Panc1 (cell line): ENCODE measurements around the gene TCTN3. TPM values are rescaled to one million over a fixed set of nuclear protein-coding genes. Genes with fewer than 3 reads are reported as not detected.

Experiments used
- ATAC-seq: fragments of 200-7000 bp; cut with Tn5 transposase; 2 replicates; pipeline ENCODE4 v1.9.1; 2020; ENCODE audit warnings: mild to moderate bottlenecking, moderate library complexity
- BruUV-seq: library from RNA; stranded (reverse); fragments of 400-500 nt; replicated peaks from 2 replicates; lab custom pipeline; 2021; lab: Mats Ljungman, UMichigan
- CTCF ChIA-PET: fragments of 300-600 bp; sonication (Branson Sonifier 250); formaldehyde crosslinking; loops from one replicate; lab custom pipeline; 2022; ENCODE audit warnings: antibody characterized with exemption; lab: Charles Lee
- POLR2A ChIA-PET: fragments of 300-600 bp; sonication (Branson Sonifier 250); formaldehyde crosslinking; loops from one replicate; lab custom pipeline; 2022; ENCODE audit warnings: antibody characterized with exemption; lab: Charles Lee
- DNase-seq: peaks from one replicate; pipeline ENCODE4 v3.0.0-alpha.2; 2010; ENCODE audit warnings: low read depth, low spot score
- H3K27ac ChIP-seq: 2 replicates; pipeline ENCODE4 v1.5.1; 2011; ENCODE audit warnings: mild to moderate bottlenecking, low read length, inconsistent platforms
- H3K27me3 ChIP-seq: fragments of 200-500 bp; sonication (Bioruptor generic); 2 replicates; pipeline ENCODE4 v1.6.0; 2014; ENCODE audit warnings: low read length, inconsistent platforms; ENCODE audit not compliant: control insufficient read depth, insufficient read depth
- H3K36me3 ChIP-seq: fragments of 200-500 bp; sonication (Bioruptor generic); 2 replicates; pipeline ENCODE4 v1.5.1; 2014; ENCODE audit warnings: inconsistent platforms, mild to moderate bottlenecking, low read length, moderate library complexity; ENCODE audit not compliant: control insufficient read depth, insufficient read depth
- H3K4me1 ChIP-seq: 2 replicates; pipeline ENCODE4 v1.5.1; 2011; ENCODE audit warnings: inconsistent platforms, mild to moderate bottlenecking, low read length, moderate library complexity; ENCODE audit not compliant: control insufficient read depth, insufficient read depth
- H3K4me3 ChIP-seq, 2 experiments: 2 replicates each; pipeline ENCODE4 v1.5.1; 2011 to 2012; ENCODE audit warnings: low read depth in 2 of 2, low read length in 2 of 2, mild to moderate bottlenecking in 2 of 2, inconsistent platforms in 1 of 2, moderate library complexity in 1 of 2
- H3K9me3 ChIP-seq: fragments of 200-500 bp; sonication (Bioruptor generic); 2 replicates; pipeline ENCODE4 v1.5.1; 2014; ENCODE audit warnings: low read depth, mild to moderate bottlenecking, inconsistent platforms, low read length, moderate library complexity; ENCODE audit not compliant: control insufficient read depth, insufficient read depth
- POLR2AphosphoS5 ChIP-seq: IDR thresholded peaks from 2 replicates; pipeline ENCODE4 v1.6.1; 2012; ENCODE audit warnings: mild to moderate bottlenecking, low read depth, low read length, moderate library complexity
- SIN3A ChIP-seq: IDR thresholded peaks from 2 replicates; pipeline ENCODE4 v1.6.1; 2012; ENCODE audit warnings: low read depth, mild to moderate bottlenecking, low read length, moderate library complexity, borderline replicate concordance; ENCODE audit not compliant: insufficient read depth
- TCF7L2 ChIP-seq: IDR thresholded peaks from 2 replicates; pipeline ENCODE4 v1.6.1; 2011; ENCODE audit warnings: mild to moderate bottlenecking, low read depth, low read length, inconsistent platforms
- in situ Hi-C: cut with HindIII; loops from 2 replicates; pipeline ENCODE4 v1.10.0; 2016; ENCODE audit warnings: low sequenced_read_pairs, low pct_unique_long_range_greater_than_20kb
- intact Hi-C: fragments of 100-400 bp; cut with micrococcal nuclease; formaldehyde crosslinking; loops from one replicate; pipeline ENCODE4 v1.10.0; 2022; ENCODE audit not compliant: unreplicated experiment
- total RNA-seq: library from RNA; stranded (reverse); gene quantifications from one replicate; pipeline ENCODE4 v1.2.1, GENCODE V29; 2021; ENCODE audit not compliant: unreplicated experiment
- TF ChIP-seq, protein P1 (sequence below): fragments of 450-650 bp; IDR thresholded peaks from 2 replicates; pipeline ENCODE4 v1.5.1; 2017; ENCODE audit warnings: mild to moderate bottlenecking
- TF ChIP-seq, protein P2 (sequence below), 2 experiments: IDR thresholded peaks; 2 replicates each; pipeline ENCODE4 v1.6.1; 2011 to 2012; ENCODE audit warnings: low read depth in 2 of 2, control low read depth in 1 of 2, low read length in 1 of 2, mild to moderate bottlenecking in 1 of 2, moderate library complexity in 1 of 2; ENCODE audit not compliant: insufficient read depth in 1 of 2

TCTN3 gene
- total RNA-seq, 1 experiment from 2014 or later, result 56.6 TPM

DNA sequence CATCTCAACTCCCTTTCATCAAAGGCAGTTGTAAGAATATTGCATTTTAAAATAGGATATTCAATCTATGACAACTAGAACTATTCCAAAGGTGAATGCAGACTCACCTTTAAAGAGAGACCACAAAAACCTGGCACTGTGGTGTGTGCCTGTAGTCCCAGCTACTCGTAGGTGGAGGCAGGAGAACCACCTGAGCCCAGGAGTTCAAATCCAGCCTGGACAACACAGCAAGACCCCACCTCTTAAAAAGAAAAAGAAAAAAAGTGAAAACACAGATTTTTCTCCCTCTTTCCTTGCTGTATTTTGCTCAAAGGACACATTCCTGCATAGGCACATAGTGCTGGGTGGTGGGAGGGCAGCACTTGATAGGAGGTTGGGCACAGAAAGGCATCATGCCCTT is 36.5 kb downstream of the TCTN3 start:
- no peaks in the 10 kb centered on the region for H3K27me3 ChIP-seq
- TF ChIP-seq TCF7L2 (no peak), SIN3A (no peak), POLR2AphosphoS5 (no peak)
- TF ChIP-seq, protein P1, sequence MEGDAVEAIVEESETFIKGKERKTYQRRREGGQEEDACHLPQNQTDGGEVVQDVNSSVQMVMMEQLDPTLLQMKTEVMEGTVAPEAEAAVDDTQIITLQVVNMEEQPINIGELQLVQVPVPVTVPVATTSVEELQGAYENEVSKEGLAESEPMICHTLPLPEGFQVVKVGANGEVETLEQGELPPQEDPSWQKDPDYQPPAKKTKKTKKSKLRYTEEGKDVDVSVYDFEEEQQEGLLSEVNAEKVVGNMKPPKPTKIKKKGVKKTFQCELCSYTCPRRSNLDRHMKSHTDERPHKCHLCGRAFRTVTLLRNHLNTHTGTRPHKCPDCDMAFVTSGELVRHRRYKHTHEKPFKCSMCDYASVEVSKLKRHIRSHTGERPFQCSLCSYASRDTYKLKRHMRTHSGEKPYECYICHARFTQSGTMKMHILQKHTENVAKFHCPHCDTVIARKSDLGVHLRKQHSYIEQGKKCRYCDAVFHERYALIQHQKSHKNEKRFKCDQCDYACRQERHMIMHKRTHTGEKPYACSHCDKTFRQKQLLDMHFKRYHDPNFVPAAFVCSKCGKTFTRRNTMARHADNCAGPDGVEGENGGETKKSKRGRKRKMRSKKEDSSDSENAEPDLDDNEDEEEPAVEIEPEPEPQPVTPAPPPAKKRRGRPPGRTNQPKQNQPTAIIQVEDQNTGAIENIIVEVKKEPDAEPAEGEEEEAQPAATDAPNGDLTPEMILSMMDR, result no peak
- TF ChIP-seq, protein P2, sequence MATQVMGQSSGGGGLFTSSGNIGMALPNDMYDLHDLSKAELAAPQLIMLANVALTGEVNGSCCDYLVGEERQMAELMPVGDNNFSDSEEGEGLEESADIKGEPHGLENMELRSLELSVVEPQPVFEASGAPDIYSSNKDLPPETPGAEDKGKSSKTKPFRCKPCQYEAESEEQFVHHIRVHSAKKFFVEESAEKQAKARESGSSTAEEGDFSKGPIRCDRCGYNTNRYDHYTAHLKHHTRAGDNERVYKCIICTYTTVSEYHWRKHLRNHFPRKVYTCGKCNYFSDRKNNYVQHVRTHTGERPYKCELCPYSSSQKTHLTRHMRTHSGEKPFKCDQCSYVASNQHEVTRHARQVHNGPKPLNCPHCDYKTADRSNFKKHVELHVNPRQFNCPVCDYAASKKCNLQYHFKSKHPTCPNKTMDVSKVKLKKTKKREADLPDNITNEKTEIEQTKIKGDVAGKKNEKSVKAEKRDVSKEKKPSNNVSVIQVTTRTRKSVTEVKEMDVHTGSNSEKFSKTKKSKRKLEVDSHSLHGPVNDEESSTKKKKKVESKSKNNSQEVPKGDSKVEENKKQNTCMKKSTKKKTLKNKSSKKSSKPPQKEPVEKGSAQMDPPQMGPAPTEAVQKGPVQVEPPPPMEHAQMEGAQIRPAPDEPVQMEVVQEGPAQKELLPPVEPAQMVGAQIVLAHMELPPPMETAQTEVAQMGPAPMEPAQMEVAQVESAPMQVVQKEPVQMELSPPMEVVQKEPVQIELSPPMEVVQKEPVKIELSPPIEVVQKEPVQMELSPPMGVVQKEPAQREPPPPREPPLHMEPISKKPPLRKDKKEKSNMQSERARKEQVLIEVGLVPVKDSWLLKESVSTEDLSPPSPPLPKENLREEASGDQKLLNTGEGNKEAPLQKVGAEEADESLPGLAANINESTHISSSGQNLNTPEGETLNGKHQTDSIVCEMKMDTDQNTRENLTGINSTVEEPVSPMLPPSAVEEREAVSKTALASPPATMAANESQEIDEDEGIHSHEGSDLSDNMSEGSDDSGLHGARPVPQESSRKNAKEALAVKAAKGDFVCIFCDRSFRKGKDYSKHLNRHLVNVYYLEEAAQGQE (IDR thresholded peaks at IDR 0.05; ENCODE audit: insufficient read depth in 1 of 2, low read depth in 2 of 2, low read length in 1 of 2), result no peak
- ChIA-PET CTCF (interaction anchor here (0.5 to 1.2 kb wide), 2 partner anchors 20 to 849 kb away, joined by 3 read pairs; no protein-coding TSS in a partner anchor), POLR2A (no interaction called here)
- peak overlapping the region; percentile 73 to 88 for H3K4me3 ChIP-seq
- ATAC-seq (no peak), DNase-seq (no peak)
- intact Hi-C loops, result no loop called here
- in situ Hi-C loops, result no loop called here
- no peaks in the 10 kb centered on the region for H3K9me3 ChIP-seq
- H3K36me3 ChIP-seq, result peaks cover 3% of the 10 kb centered on the region; the same call in 1 of the 2 replicates
- H3K4me1 ChIP-seq, result peaks cover 10% of the 10 kb centered on the region; the same call in 1 of the 2 replicates
- peak overlapping the region; percentile 66 for H3K27ac ChIP-seq
- BruUV-seq, result no TSS peak

DNA sequence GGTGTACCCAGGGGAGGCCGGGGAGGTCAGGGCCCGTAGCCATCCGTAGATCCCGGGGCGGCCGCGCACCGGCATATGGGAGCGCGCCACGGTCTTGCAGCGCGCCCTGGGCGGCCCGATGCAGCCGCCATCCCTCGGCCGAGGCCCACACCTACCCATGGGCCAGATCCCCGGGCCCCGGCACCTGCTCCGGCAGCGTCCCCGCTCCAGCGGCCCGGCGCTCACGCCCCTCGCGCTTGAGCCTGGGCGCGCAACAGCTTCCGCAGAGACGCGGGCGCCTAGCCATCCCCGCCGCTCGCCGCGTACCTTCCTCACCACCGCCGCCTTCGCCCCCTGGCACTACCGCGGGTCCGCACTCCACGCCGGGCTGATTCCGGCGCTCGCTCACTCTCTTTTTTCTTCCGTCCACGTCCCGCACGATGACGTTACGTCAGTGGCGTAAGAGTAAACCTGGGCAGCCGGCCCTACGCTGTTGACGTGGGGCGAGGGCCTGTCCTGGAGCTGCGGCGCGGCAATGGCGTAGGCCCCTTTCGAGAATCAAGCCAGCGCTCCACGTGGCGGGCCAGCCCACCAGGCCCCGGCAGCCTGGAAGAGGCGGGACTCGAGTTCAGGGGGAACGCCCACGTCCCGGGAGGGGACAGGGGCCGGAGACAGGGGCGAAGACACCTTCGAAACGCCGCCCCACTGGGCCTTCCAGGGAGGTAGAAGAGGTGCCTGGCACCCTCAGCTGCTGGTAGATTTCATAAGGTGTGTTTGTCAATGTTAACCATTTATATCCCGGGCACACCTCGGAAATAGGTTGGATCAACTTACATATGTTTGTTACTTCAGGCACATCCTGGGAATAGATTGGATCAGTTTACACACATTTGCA is 37.2 kb downstream of the TCTN3 start, which contains the start of gene ALDH18A1:
ALDH18A1 (minus strand) TSS at position 421 of the 874 bp plus-strand sequence. CDS start 3,334 bp downstream, outside the sequence.
- no TSS peak for BruUV-seq
- intact Hi-C loops, result no loop called here
- H3K27me3 ChIP-seq, result no peaks in the 10 kb centered on the region
- H3K9me3 ChIP-seq, result peaks cover 3% of the 10 kb centered on the region; the same call in 1 of the 2 replicates
- CTCF ChIA-PET, result interaction anchor here (0.5 to 1.2 kb wide), 2 partner anchors 21 to 850 kb away, joined by 3 read pairs; no protein-coding TSS in a partner anchor
- H3K4me1 ChIP-seq, result peaks cover 10% of the 10 kb centered on the region; the same call in 1 of the 2 replicates
- ATAC-seq, result peak; percentile 97
- peaks cover 3% of the 10 kb centered on the region; the same call in 1 of the 2 replicates for H3K36me3 ChIP-seq
- in situ Hi-C loops, result no loop called here
- peak within 1 kb of the TSS; percentile 73 to 88 for H3K4me3 ChIP-seq
- peak; percentile 56; the same call in 1 of the 2 replicates for TF ChIP-seq SIN3A
- peak; percentile 33; the same call in 1 of the 2 replicates for TF ChIP-seq POLR2AphosphoS5
- TF ChIP-seq, protein P1, result no peak
- TF ChIP-seq, protein P2 (IDR thresholded peaks at IDR 0.05; ENCODE audit: insufficient read depth in 1 of 2, low read depth in 2 of 2, low read length in 1 of 2), result no peak
- TF ChIP-seq TCF7L2, result peak; percentile 52; the same call in 1 of the 2 replicates
- H3K27ac ChIP-seq, result peak within 1 kb of the TSS; percentile 75
- POLR2A ChIA-PET, result interaction anchor here (0.5 kb wide), 1 partner anchor 33 kb away, joined by 4 read pairs; no protein-coding TSS in a partner anchor
- DNase-seq, result peak; percentile 50
